Neural progenitor cell (in vitro differentiated cells): ENCODE results near the gene RNF212. TPM values are rescaled to one million over a fixed set of nuclear protein-coding genes. Genes with fewer than 3 reads are reported as not detected.

Source experiments
- DNase-seq: peaks from one replicate; pipeline ENCODE4 v3.0.0-alpha.2; 2016; ENCODE audit warnings: low spot score
- H2AFZ ChIP-seq: fragments of 200-600 bp; sonication (generic); replicated peaks from 2 replicates; pipeline ENCODE4 v1.6.1; 2016; ENCODE audit warnings: antibody characterized with exemption
- H3F3A ChIP-seq: fragments of 200-600 bp; sonication (generic); 2 replicates; pipeline ENCODE4 v1.6.1; 2016; ENCODE audit warnings: antibody characterized with exemption, low read depth
- H3K27ac ChIP-seq: fragments of 200-600 bp; sonication (generic); 2 replicates; pipeline ENCODE4 v1.5.1; 2016; ENCODE audit warnings: mild to moderate bottlenecking
- H3K27me3 ChIP-seq: fragments of 200-600 bp; sonication (generic); 2 replicates; pipeline ENCODE4 v1.6.1; 2016; ENCODE audit warnings: mild to moderate bottlenecking, moderate library complexity
- H3K36me3 ChIP-seq: fragments of 200-600 bp; sonication (generic); 2 replicates; pipeline ENCODE4 v1.5.1; 2016
- H3K4me1 ChIP-seq: fragments of 200-600 bp; sonication (generic); 2 replicates; pipeline ENCODE4 v1.6.1; 2016; ENCODE audit warnings: mixed run types
- H3K4me2 ChIP-seq: fragments of 200-600 bp; sonication (generic); 2 replicates; pipeline ENCODE4 v1.6.1; 2016
- H3K4me3 ChIP-seq: fragments of 200-600 bp; sonication (generic); 2 replicates; pipeline ENCODE4 v1.5.1; 2016
- H3K79me2 ChIP-seq: fragments of 200-600 bp; sonication (generic); 2 replicates; pipeline ENCODE4 v1.6.1; 2016; ENCODE audit warnings: low read depth
- H3K9ac ChIP-seq: fragments of 200-600 bp; sonication (generic); 2 replicates; pipeline ENCODE4 v1.6.1; 2016
- H3K9me3 ChIP-seq: fragments of 200-600 bp; sonication (generic); 2 replicates; pipeline ENCODE4 v1.5.1; 2016; ENCODE audit warnings: low read depth
- H4K20me1 ChIP-seq: fragments of 200-600 bp; sonication (generic); 2 replicates; pipeline ENCODE4 v1.6.1; 2016; ENCODE audit warnings: low read depth
- H3K27ac Mint-ChIP-seq: 3 replicates; pipeline ENCODE4 v1.8.0; 2021; ENCODE audit warnings: mixed read lengths
- H3K27me3 Mint-ChIP-seq: 2 replicates; pipeline ENCODE4 v1.8.0; 2022; ENCODE audit warnings: low read depth, mild to moderate bottlenecking, inconsistent platforms, moderate library complexity, mixed read lengths; ENCODE audit not compliant: insufficient read depth
- H3K36me3 Mint-ChIP-seq: 3 replicates; pipeline ENCODE4 v1.8.0; 2021; ENCODE audit warnings: mixed read lengths
- H3K4me1 Mint-ChIP-seq: 3 replicates; pipeline ENCODE4 v1.8.0; 2021; ENCODE audit warnings: mixed read lengths
- H3K4me3 Mint-ChIP-seq: 3 replicates; pipeline ENCODE4 v1.8.0; 2021; ENCODE audit warnings: mild to moderate bottlenecking, moderate library complexity, mixed read lengths
- H3K9me3 Mint-ChIP-seq: 3 replicates; pipeline ENCODE4 v1.8.0; 2020; ENCODE audit warnings: mixed read lengths
- EZH2 ChIP-seq: fragments of 200-600 bp; sonication (generic); IDR thresholded peaks from 2 replicates; pipeline ENCODE4 v1.6.1; 2017; ENCODE audit warnings: antibody characterized with exemption, mild to moderate bottlenecking, moderate library complexity
- EZH2phosphoT487 ChIP-seq: fragments of 200-600 bp; sonication (generic); IDR thresholded peaks from 2 replicates; pipeline ENCODE4 v1.6.1; 2017; ENCODE audit warnings: antibody characterized with exemption
- total RNA-seq: library from RNA; depleted of rRNA; stranded (reverse); fragments of >200 nt; gene quantifications from 2 replicates; pipeline ENCODE4 v1.2.3, GENCODE V29; 2015; ENCODE audit warnings: low replicate concordance
- TF ChIP-seq, protein P1 (sequence below): fragments of 200-600 bp; sonication (generic); IDR thresholded peaks from 2 replicates; pipeline ENCODE4 v1.5.1; 2017; ENCODE audit warnings: antibody characterized with exemption, mild to moderate bottlenecking

Gene RNF212
- total RNA-seq, 1 donor from 2014 or later: 3.4 TPM

DNA sequence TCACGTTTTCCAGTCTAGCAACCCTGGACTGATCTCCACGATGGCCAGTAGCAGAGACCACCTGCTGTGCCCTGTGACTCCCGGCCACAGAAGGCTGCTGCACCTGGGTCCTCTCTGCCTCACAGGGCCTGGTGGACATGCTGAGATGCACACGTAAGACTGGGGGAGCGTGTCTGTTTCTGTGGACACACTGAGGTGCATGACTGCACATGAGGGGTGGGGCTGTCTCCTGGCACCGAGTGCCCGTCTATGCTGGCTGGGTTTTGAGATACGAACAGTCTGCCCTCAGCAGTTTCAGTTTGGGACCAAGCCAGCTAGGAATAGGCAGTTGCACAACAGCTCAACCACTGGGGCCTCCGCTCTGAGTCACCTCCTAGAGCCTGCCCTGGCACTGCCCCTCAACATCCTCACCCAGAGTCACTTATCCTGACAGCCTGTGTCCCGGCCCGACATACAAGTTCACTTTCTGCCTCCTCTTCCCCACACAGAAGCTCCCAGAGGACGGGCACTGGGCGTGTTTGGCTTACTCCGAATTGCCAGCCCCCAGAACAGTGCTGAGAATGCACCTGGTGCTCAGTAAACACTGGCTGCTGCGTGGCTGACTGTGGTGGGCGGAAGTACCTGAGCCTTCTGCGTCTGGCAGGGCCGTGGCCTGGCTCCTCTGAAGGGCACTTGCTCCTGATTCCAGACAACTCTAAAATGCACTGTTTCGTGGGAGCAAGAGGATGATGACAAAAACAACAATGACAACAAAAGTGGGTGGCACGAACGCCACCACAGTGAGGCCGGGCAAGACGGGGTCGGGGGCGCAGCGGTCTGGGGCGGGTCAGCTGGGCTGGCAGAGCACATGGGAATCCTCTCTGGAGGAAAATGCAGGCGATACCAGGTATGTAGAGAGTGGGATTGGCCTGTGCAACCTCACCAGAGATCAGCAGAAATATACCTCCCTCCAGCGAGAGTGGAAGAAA is 30.9 kb downstream of the RNF212 start:
- Histone ChIP-seq H3K27ac (no peak overlapping the region), H3F3A (no peaks in the 10 kb centered on the region), H3K4me3 (no peak overlapping the region), H3K4me1 (no peaks in the 10 kb centered on the region), H2AFZ (no peak overlapping the region), H3K79me2 (no peaks in the 10 kb centered on the region), H3K4me2 (no peak overlapping the region), H4K20me1 (no peaks in the 10 kb centered on the region), H3K36me3 (no peaks in the 10 kb centered on the region), H3K9me3 (no peaks in the 10 kb centered on the region), H3K27me3 (peaks cover 9% of the 10 kb centered on the region), H3K9ac (no peak overlapping the region)
- Mint-ChIP-seq H3K9me3 (peaks cover 5% of the 10 kb centered on the region), H3K4me3 (no peak overlapping the region), H3K27ac (no peak overlapping the region), H3K36me3 (no peaks in the 10 kb centered on the region), H3K4me1 (peaks cover 5% of the 10 kb centered on the region), H3K27me3 (peaks cover 3% of the 10 kb centered on the region)
- no peak for TF ChIP-seq EZH2
- no peak for TF ChIP-seq EZH2phosphoT487
- TF ChIP-seq, protein P1, sequence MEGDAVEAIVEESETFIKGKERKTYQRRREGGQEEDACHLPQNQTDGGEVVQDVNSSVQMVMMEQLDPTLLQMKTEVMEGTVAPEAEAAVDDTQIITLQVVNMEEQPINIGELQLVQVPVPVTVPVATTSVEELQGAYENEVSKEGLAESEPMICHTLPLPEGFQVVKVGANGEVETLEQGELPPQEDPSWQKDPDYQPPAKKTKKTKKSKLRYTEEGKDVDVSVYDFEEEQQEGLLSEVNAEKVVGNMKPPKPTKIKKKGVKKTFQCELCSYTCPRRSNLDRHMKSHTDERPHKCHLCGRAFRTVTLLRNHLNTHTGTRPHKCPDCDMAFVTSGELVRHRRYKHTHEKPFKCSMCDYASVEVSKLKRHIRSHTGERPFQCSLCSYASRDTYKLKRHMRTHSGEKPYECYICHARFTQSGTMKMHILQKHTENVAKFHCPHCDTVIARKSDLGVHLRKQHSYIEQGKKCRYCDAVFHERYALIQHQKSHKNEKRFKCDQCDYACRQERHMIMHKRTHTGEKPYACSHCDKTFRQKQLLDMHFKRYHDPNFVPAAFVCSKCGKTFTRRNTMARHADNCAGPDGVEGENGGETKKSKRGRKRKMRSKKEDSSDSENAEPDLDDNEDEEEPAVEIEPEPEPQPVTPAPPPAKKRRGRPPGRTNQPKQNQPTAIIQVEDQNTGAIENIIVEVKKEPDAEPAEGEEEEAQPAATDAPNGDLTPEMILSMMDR: no peak
- DNase-seq: no peak

DNA sequence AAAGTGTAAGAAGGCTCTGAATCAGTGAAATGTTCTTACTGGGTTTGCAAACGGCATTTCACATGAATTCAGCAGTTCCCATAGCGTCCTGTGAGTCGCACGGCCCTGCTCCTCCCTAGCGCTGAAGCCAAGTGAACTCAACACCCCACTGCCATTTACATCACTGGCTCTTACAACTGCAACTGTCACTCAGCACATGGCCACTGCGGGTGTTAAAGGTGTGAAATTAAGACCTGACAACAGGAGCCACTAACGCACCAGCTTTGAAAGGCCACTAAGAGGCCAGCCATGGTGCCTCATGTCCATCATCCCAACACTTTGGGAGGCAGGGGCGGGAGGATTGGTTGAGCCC is 31.7 kb downstream of the RNF212 start:
- Mint-ChIP-seq H3K4me1 (peaks cover 5% of the 10 kb centered on the region), H3K9me3 (peaks cover 5% of the 10 kb centered on the region), H3K36me3 (no peaks in the 10 kb centered on the region), H3K27me3 (peaks cover 6% of the 10 kb centered on the region), H3K27ac (no peak overlapping the region), H3K4me3 (no peak overlapping the region)
- H3K27me3 ChIP-seq: peaks cover 9% of the 10 kb centered on the region
- no peak overlapping the region for H3K9ac ChIP-seq
- no peaks in the 10 kb centered on the region for H3K36me3 ChIP-seq
- H3K79me2 ChIP-seq: no peaks in the 10 kb centered on the region
- H3K27ac ChIP-seq: no peak overlapping the region
- no peak for DNase-seq
- no peak overlapping the region for H2AFZ ChIP-seq
- H3K4me3 ChIP-seq: no peak overlapping the region
- no peaks in the 10 kb centered on the region for H3K4me1 ChIP-seq
- no peaks in the 10 kb centered on the region for H4K20me1 ChIP-seq
- no peak overlapping the region for H3K4me2 ChIP-seq
- H3F3A ChIP-seq: no peaks in the 10 kb centered on the region
- H3K9me3 ChIP-seq: no peaks in the 10 kb centered on the region
- TF ChIP-seq EZH2phosphoT487: no peak
- TF ChIP-seq EZH2: no peak
- TF ChIP-seq, protein P1: no peak

DNA sequence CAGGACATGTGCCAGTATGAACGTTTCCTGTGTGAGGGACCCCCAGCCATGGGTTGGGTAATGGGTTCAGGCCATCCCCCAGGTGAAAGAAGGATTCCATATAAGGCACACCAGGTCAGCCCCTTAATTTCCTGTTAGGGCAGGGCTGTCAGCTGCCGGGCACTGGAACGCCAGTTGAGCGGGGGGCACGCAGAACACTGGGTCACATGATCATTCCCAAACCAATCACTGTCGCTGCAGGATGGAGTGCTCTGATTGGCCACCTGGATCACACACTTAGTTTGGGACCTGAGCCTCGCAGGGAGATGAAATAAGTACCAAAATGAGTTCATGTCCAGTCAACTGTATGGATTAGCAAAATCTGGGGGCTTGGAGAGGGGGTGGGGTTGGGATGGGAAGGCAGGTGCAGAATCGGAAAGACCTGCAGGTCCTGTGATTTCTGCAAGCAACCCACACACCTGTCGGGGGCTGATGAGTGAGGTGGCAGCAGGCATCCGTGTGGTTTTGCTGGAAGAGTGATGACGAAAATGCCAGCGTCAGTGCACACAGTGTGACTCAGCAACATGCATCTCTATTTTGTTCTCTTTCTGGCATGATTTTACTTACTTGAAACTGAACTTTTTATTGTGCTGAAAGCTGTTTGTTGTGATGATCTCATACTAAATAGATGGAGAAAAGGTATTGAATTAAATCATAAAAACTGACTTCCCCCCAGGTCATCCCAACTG is 32.2 kb downstream of the RNF212 start:
- no peak for TF ChIP-seq EZH2
- TF ChIP-seq, protein P1: no peak
- no peak for TF ChIP-seq EZH2phosphoT487
- no peak overlapping the region for H3K4me3 Mint-ChIP-seq
- Histone ChIP-seq H3K4me3 (no peak overlapping the region), H3K79me2 (no peaks in the 10 kb centered on the region), H3K4me2 (no peak overlapping the region), H3K27ac (no peak overlapping the region), H3K9ac (no peak overlapping the region), H3K4me1 (no peaks in the 10 kb centered on the region), H3K9me3 (no peaks in the 10 kb centered on the region), H4K20me1 (no peaks in the 10 kb centered on the region), H3F3A (no peaks in the 10 kb centered on the region), H2AFZ (peak overlapping the region; percentile 52), H3K27me3 (peaks cover 9% of the 10 kb centered on the region), H3K36me3 (no peaks in the 10 kb centered on the region)
- H3K36me3 Mint-ChIP-seq: no peaks in the 10 kb centered on the region
- H3K27me3 Mint-ChIP-seq: peaks cover 6% of the 10 kb centered on the region
- no peak for DNase-seq
- H3K27ac Mint-ChIP-seq: no peak overlapping the region
- peaks cover 5% of the 10 kb centered on the region for H3K9me3 Mint-ChIP-seq
- H3K4me1 Mint-ChIP-seq: peaks cover 5% of the 10 kb centered on the region
